Stimulated activated CD4-positive, alpha-beta T cell treated with anti-CD3 and anti-CD28 coated beads, Interleukin-12 subunit alpha, Interleukin-12 subunit beta, amount 100 ng/mL, for 24 hours (primary cell): ENCODE data around the gene FAM170B.

ENCODE experiments used
- DNase-seq, 2 experiments: peaks; one replicate each; pipeline ENCODE4 v3.0.0-alpha.2; 2020; ENCODE audit warnings: low read depth in 2 of 2

Gene FAM170B

DNA sequence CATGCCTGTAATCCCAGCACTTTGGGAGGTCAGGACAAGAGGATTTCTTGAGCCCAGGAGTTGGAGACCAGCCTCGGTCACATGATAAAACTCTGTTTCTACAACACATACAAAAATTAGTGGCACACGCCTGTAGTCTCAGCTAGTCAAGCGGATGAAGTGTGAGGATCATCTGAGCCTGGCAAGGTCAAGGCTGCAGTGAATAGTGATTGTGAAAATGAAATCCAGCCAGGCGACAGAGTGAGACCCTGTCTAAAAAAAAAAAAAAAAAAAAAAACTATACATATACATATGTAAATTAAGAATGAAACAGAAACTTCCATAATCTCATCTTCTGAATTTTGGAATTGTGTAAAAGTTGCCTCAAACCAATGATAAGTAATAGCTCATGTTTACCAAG is 18.2 kb upstream of the FAM170B start:
- DNase-seq: no peak

DNA sequence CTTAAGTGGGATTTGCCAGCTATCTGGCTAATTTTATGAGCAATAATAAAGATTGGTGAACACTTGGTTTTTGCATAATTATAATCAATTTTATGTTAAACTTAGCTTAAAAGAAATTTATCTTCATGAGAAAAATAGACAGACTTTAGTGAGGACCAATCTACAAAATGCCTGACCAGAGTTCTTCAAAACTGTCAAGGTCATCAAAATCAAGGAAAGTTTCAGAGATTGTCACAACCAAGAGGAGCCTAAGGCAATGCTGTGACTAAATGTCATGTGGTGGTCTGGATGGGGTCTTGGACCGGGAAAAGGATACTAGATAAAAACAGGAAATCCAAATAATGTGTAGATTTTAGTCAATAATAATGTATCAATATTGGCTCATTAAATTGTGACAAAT is 17.7 kb upstream of the FAM170B start:
- no peak for DNase-seq

DNA sequence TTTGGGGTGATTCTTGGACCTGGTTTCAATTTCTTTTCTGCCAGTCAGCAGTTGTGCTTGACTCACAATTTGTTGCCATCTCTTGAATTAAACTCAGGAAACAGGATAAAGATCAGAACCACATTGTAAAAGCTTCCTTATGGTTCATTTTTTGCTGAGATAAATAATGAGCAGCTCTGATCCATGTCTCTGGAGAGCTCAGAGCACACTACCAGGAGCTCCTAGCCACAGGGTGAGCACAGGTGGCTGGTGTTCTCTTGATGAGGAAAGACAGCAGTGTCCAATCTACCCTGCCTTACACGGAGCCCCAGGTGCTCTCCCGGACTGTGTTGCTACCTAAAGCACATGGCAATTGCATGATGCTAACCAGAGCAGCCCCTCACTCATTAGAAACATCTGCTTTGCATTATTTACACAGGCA is 17.2 kb upstream of the FAM170B start:
- DNase-seq: no peak

DNA sequence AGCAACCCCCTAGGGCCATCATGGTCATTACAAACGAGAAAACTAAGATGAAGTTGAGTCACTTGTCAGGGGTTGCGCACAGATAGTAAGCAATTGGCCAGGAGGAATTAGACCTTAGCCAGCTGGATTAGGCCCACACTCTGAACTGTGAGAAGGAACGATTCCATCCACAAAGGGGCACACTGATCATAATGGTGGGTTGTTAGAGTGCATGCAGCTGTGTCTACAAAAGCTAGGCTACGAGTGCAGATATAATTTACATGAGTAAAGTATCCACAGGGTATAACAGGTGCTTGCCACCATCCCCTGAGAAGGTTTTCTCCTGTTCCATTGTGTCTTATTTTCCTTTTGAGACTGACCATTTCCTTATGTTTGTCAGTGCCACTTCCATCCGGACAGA is 16.6 kb upstream of the FAM170B start:
- no peak for DNase-seq

DNA sequence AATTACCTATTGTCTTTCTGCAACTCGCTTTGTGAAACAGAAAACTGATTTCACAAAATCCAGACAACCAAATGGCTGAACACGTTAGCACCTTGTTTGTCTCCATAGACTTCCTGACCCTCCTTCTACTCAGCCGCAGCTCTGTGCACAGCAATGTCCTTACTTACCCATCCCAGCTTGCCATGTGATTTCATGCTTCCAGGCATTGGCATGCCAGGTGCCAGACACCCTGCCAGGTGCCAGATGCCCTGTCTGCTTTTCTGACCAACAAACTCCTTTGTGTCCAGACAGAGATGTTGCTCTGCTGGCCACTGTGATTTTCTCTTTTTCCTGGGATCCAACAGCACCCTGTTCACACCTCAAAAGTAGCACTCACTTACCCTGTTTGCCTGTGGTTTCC is 16.1 kb upstream of the FAM170B start:
- no peak for DNase-seq

DNA sequence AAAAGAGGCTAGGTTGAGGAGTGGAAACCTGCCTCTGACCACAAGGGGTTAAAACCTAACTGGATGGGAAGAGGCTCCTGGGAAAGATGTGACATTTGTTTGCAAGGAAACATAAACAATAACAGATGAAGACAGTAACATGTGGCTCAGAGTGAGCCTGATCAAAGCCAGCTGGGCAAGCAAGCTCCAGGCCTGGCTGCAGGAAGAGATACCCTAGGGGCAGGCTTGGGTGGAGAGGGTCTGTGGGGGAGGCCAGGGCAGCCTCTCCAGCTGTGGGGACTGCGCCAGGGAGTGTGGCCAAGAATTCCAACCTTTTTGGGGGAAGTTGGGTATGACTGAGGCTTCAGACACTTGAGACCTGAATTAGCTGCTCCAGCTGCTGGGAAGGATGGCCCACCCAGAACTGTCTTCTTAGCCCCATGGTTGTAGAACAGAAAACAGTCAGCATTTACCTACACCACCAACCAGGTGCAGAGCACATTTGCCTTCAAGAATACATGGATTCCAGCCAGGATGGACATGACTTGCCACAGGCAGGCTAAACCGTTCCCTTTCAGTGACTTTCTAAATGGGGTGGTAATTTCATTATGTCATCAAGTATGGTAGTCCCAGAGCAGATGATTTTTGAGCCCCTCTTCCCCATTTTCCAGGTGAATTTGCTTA is 10.4 kb upstream of the FAM170B start:
- no peak for DNase-seq

DNA sequence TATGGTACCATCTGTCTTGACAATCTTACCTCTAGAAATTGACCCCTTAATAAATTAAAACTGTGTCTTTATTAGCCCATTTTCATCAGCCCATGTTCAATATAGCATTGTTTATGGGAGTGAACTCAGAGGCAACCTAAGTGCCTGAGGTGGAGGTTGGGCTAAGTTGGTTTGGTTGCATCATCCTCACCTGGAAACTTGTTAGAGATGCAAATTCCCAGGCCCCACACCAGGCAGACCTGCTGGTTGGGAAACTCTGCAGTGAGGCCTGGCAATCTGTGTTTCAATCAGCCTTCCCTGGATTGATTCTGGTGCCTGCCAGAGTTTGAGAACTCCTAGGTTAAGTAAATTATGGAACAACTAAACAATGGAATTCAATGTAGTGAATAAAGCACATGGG is 9.4 kb upstream of the FAM170B start:
- no peak for DNase-seq

DNA sequence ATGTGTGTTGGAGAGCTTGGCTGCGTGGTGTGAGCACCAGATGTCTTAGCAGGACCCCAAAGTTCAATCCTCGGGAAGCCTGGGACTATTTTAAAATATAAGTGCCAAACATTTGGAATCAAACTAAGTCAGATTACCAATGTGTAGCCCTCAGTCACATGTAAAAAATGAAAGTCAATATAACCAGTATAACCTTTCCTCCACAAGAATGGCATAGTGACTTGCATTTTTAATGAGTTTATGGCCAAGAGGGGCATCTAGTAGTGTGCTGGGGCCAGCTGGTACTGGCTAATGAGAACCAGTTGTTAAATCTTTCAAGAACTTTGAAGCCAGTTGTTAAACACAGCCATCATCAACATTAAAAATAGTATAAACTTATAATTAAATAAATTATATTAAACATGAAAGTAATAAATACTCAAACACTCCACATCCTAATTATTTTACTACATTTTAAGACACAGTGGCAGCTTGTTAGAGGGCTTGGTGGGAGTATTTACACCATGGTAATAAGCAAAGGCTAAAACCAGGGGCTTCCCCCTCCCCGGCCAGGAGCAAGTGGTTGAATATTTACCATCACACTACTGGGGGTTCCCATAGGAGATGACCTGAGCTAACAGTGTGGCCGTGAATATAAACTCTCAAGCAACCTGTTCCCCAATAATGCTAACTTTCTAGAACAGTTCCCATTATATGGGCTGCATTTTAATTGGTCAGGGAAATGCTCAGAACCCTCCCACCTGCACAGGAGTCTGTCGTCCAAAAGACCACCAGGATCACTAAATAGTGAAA is 7.9 kb upstream of the FAM170B start:
- no peak for DNase-seq

DNA sequence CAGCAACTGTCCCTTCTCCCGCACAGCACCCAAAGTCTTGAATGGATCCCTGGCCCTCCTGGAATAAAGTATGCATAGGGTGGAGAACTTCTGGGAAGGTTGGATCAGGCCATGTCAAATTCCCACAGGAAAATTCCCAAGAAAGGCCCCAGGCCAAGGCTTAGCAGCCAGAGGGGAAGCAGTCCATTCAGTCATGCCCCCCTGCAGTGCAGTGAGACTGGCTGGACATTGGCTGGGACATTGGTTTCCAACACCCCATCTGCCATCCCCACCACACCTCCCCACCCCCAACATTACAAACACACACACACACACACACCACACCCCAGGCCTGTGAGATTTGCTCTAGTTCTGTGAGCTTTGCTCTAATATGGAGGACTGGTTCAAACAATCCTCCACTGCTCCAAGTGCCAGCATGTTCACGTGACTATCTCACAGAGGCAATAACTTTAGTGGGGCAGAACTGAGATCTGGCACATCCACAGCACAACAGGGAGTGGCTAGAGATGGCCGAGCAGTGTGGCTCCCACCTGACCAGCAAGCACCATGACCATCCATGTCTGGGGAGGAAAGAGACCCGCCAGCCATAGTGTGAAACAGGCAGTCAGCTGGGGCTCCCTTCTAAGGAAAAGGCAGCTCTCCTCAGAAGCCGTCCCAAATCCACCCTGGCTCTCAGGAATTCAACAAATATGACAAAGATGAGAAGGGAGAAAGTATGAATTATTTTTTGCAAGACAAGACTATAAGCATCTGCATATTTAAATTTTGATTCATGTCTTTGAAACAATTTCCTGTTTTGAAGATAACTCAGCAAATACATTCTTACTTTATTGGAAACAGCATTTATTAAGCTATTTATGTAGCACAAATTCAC is 6.7 kb upstream of the FAM170B start:
- no peak for DNase-seq

DNA sequence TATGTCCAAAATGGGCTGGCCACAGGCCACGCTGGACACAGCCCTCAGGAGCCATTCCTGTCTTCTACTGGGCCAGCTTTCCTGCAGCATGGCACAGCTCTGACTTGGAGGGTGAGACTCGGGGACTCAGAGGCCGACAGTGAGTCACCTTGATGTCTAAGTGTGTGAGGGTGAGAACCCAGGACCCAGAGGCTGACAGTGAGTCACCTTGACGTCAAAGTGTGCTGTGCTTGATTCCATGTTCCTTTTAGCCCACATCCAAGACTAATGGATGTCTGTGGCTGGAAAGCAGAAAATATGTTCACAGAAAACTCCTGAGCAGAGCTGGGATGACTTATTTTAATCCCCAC is 6.0 kb upstream of the FAM170B start:
- DNase-seq: no peak

DNA sequence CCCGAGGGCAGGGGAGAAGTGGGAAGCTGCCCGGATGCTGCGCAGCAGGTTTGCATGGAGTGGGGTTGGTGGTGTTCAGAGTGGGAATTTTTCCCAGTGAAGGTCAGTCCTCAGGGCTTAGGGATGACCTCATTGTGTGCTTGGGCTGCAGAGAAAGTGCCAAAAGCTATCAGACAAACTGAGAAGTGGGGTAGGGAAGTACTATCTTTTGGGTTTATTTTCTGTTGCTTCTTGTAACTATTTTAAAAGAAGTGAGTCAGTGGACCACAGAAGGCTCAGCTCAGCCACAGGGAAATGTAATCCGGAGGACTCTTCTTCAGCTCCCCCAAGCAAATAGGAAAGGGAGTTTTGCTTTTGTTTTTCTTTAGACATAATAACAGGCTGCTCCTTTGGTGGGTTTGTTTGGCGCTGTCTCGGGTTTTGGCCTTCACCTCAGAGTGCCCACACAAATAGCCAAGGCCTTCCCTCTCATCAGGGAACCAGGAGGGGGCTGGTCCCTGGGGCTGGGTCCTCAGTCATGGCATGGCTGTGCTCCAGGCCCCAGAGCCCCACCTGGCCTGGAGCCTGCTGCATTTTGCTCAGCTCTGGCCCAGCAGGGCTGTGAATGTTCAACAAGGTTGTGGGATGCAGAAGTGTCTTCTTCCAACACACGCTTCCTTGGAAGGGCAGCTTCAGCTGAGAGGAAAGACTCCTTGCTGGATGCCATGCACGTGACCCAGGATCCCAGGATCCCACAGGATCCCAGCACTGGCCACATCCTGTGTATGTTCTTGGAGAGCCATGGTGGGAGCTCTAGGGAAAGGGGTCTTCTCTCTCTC is 5.4 kb upstream of the FAM170B start:
- no peak for DNase-seq

DNA sequence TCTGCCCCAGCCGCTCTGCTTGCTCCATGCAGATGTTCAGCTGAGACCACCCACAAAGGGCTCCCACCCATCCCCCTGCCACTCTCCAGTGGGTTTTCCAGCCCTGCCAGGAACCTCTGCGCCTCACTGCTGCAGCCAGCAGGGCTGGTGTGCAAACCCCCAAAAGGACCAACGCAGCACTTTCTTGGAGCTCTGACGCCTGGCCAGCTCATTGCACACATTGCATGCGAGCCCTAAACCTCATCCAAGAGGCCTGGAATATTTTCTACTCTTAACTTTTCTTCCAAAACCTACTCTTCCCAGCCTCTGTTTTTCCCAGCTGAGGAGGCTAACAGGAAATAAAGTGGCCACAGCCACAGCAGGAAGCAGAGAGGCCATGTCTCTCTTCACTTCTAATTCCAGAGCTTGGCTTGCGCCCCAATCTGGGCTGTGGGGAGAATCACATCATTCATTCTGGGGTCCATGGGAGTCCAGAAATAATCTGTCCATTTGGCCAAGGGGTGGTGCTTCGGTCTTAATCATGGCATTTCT is 4.6 kb upstream of the FAM170B start:
- no peak for DNase-seq

DNA sequence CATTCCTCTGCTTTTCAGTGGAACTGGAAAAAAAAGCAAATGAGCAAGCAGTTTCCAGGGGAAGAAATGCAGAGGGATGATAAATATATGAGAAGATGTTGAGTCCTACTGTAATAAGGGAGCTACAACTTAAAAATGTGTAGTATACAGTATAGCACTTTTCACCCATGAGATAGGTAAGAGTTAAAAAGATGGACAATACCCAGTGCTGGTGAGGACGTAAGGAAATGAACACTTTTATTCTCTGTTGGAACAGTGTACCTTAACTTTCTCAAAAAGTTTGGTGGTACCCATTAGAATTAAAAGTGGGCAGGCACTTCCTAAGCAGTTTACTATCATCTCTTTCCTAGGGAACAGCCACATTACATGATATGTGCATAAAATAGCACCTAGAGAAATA is 2.7 kb upstream of the FAM170B start:
- DNase-seq: no peak

DNA sequence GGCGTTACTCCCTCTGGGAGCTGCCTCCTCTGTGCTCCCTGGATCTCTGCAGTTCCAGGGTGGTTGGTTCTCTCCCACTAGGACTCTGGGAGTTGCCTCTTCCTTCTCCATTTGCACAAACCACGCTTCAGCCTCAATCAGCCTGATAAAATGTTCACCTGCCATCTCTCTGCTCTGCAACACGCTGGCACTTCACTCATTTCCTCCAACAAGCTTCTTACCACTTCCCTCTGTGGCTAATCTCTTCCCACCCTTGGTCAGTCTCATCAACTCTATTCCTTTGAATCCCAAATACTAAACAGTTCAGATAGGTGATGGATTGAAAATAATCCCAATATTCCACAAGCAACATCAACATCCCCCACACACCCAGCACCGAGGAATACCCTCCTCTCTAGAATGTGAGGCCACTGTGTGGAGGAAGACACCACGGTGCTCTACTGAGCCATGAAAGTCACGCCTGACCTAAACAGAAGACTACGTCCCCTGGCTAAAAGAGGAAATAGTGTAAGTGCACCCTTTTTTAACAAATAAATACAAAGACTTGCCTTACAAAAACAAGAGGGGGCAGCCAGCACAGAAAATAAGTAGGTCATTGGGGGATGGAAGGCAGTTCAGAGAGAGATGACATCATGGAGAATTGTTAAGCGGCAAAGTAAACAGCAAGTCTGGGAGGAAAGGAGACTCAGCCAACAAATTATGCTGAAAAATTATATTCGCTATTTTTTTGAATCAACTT is 1.9 kb upstream of the FAM170B start:
- DNase-seq: no peak

DNA sequence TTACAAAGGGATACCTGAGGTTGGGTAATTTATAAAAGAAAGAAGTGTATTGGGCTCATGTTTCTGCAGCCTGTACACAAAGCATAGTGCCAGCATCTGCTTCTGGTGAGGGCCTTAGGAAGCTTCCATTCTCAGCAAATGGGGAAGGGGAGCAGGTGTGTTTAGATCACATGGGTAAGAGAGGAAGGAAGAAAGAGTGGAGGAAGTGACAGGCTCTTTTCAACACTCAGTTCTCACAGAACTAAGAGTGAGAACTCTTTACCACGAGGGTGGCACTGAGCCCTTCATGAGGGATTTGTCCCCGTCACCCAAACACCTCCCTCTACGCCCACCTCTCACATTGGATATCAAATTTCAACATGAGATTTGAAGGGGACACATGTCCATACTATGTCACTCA is 506 bp upstream of the FAM170B start:
- DNase-seq: no peak

DNA sequence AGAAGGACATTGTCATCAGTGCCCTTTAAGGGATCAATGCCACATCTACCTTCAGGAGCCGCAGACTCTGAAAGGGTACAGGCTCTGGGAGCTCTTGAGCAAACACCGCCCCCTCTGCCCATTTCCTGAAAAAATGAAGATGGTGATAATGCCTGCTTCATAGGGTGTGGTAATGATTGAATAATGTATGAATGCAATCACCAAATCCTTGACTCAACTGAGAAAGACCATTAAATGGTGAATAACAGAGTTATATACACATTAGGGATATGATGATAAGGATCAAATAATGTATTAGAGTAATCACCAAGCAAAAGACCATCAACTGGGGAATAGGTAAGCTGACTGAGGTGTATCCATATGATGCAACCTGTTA is 1.5 kb downstream of the FAM170B start:
- DNase-seq: no peak

DNA sequence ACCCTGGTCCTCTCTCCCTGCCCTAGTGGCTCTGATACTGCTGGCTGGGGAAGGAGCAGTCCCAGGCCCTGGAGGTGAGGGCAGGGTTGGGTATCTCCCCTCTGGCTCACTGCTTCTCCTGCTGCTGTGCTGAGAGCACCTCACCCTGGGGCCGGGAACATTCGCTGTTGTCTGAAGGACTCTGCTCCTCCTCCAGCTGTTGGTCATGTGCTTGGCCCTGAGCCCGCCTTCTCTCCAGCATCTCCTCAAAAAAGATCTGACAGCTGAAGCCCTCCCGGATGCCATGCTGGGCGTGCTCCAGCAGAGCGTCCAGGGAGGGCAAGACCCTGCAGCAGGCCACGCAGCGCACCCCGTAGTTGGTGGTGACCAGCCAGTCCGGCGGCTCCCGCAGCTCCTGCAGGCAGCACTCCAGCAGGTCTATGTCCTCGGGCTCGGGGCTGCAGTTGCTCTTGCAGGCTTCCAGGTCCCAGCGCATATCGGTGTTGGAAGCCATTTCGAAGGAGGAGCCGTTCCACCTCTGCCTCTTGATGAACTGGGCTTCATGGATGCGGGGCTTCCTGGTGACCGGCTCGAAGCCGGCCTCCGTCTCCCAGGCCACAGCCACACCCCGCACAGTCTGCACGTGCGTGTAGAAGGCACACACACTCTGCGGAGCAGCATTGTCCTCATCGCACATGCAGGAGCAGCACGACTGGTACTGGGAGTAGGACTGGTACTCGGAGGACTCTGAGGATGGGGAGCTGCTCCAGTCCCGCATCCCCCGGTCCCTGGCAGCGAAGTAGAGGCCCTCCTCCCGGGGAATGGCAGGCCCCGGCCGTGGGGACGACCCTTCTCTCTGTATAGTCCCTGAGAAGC is 2.1 kb downstream of the FAM170B start:
- DNase-seq: no peak

DNA sequence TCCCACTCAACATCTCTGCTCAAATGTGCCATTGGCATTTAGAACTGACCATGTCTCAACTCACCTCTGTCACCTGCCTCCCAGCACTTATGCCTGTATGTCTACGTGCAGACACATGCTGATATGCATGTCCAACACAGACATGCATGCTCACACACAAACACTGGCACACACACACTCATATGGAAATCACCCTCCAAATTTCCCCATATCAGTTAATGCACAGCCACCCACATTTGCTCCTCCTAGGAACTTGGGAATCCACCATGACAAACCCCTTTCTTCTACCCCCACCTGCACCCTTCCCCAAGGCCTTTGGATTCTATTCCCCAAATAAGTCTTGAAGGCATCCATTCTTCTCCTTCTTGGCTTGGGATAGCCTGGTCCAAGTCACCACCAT is 4.4 kb downstream of the FAM170B start:
- DNase-seq: no peak

DNA sequence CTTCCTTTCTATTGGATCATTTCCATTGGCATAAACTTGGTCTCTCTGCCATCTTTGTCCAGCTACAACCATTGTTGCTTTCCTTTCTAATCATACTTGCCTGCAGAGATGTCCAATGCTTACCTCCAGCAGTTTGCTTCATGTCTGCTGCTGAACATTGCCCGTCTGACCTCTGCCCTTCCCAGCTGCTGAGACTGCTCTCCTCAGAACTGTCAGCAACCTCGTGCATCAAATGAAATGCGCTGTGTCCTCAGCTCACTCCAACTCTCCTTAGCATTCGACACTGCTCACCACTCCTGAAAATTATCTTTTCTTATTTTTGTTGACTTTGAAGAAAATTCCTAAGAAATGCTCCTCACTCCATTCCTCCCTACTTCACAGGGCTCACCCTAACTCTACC is 5.0 kb downstream of the FAM170B start:
- DNase-seq: no peak
